ENCODE data around the gene SDR42E2. TPM values are rescaled to one million over a fixed set of nuclear protein-coding genes. Genes with fewer than 3 reads are reported as not detected.

Gene SDR42E2
- total and polyA plus RNA-seq, 2 donors (not counting 1 experiment from before 2014, with no cell fraction given), result 0.12 to 0.62 TPM

DNA sequence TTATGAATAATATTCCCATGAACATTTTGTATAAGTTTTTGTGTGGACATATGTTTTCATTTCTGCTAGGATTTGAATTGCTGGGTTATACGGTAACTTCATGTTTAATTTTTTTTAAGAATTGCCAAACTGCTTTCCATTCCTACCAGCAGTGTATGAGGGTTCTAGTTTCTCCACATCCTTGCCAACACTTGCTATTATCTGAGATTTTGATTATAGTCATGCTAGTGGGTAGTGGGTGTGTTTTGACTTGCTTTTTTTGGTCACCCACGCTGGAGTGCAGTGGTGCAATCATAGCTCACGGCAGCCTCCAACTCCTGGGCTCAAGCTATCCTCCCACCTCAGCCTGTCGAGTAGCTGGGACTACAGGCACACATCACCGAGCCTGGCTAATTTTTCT lies 40.8 kb downstream of the SDR42E2 start:
- H3K4me3 ChIP-seq (ENCODE audit: control extremely low read depth in 1 of 5, extremely low read depth in 1 of 5, insufficient read depth in 1 of 5, low read depth in 2 of 5, low read length in 4 of 5), result no peak overlapping the region
- no peak overlapping the region for H3K9ac ChIP-seq (ENCODE audit: low read length)
- no peaks in the 10 kb centered on the region for H3K36me3 ChIP-seq (replicated peaks in 1 of 2; ENCODE audit: control extremely low read depth in 1 of 2, control insufficient read depth in 1 of 2, extremely low read depth in 1 of 2, insufficient read depth in 2 of 2, low read length in 1 of 2)
- ChIA-PET POLR2A (no interaction called here), CTCF (interaction anchor here (1.5 to 9.7 kb wide), 3 partner anchors 13 to 93 kb away, joined by 4 to 89 read pairs (median 31); partner anchors contain the start of gene POLR3E)
- no peak overlapping the region for H3K4me2 ChIP-seq (replicated peaks; ENCODE audit: low read depth, low read length, poor library complexity, severe bottlenecking)
- no peaks in the 10 kb centered on the region for H3K27me3 ChIP-seq (replicated peaks in 1 of 4; ENCODE audit: control extremely low read depth in 1 of 4, control insufficient read depth in 3 of 4, insufficient read depth in 4 of 4, low read length in 3 of 4)
- WGBS (ENCODE audit: insufficient coverage), result no CpG with 5 or more reads among the region's 5 CpGs
- no peak overlapping the region for H3K27ac Mint-ChIP-seq
- no peak for DNase-seq
- peaks cover 26% of the 10 kb centered on the region for H3K4me1 Mint-ChIP-seq
- H2AFZ ChIP-seq (ENCODE audit: insufficient read depth, low read depth, low read length, poor library complexity, severe bottlenecking), result no peak overlapping the region
- peaks cover 4% of the 10 kb centered on the region for H4K20me1 ChIP-seq (ENCODE audit: control insufficient read depth, insufficient read depth, low read length, poor library complexity, severe bottlenecking)
- H3K9me3 ChIP-seq (ENCODE audit: control extremely low read depth in 1 of 3, control insufficient read depth in 2 of 3, insufficient read depth in 1 of 3, low read length in 2 of 3), result no peaks in the 10 kb centered on the region
- TF ChIP-seq, protein P1, sequence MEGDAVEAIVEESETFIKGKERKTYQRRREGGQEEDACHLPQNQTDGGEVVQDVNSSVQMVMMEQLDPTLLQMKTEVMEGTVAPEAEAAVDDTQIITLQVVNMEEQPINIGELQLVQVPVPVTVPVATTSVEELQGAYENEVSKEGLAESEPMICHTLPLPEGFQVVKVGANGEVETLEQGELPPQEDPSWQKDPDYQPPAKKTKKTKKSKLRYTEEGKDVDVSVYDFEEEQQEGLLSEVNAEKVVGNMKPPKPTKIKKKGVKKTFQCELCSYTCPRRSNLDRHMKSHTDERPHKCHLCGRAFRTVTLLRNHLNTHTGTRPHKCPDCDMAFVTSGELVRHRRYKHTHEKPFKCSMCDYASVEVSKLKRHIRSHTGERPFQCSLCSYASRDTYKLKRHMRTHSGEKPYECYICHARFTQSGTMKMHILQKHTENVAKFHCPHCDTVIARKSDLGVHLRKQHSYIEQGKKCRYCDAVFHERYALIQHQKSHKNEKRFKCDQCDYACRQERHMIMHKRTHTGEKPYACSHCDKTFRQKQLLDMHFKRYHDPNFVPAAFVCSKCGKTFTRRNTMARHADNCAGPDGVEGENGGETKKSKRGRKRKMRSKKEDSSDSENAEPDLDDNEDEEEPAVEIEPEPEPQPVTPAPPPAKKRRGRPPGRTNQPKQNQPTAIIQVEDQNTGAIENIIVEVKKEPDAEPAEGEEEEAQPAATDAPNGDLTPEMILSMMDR (IDR thresholded peaks at IDR 0.05), result no peak
- no peak for TF ChIP-seq EZH2 (IDR thresholded peaks at IDR 0.05; ENCODE audit: borderline replicate concordance, insufficient read depth, low read depth, low read length, poor library complexity, severe bottlenecking)
- no peak overlapping the region for H3K4me3 Mint-ChIP-seq
- ATAC-seq (ENCODE audit: low read depth), result no peak
- intact Hi-C loops (cut with micrococcal nuclease), result no loop called here
- no peaks in the 10 kb centered on the region for H3K27me3 Mint-ChIP-seq
- H3K9me3 Mint-ChIP-seq (ENCODE audit: insufficient read depth), result no peaks in the 10 kb centered on the region
- H3K79me2 ChIP-seq (ENCODE audit: control insufficient read depth, insufficient read depth, low read length), result peaks cover 17% of the 10 kb centered on the region
- no peak overlapping the region for H3K27ac ChIP-seq (ENCODE audit: low read length in 2 of 2)
- peaks cover 10 to 40% of the 10 kb centered on the region in 2 donors for H3K4me1 ChIP-seq (ENCODE audit: control insufficient read depth in 2 of 2, insufficient read depth in 2 of 2, low read length in 2 of 2)

DNA sequence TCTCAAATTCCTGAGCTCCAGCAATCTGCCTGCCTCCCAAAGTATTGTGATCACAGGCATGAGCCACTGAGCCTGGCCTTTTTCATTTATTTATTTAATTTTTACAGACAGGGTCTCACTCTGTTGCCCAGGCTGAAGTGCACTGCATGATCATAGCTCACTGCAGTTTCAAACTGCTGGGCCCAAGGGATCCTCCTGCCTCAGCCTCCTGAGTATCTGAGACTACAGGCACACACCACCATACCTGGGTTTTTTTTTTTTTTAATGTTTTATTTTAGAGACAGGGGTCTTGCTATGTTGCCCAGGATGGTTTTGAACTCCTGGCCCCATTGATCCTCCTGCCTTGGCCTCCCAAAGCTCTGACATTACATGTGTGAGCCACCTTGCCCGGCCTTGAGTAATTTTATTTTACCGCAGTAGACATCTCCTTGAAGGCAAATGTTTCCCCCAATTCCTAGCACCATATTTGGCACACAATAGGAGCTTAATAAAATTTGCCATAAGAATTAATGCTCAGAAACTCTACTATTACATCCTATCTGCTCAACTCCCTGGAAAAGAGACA lies 41.9 kb downstream of the SDR42E2 start:
- Histone ChIP-seq H3K4me3 (ENCODE audit: control extremely low read depth in 1 of 5, extremely low read depth in 1 of 5, insufficient read depth in 1 of 5, low read depth in 2 of 5, low read length in 4 of 5) (no peak overlapping the region), H2AFZ (ENCODE audit: insufficient read depth, low read depth, low read length, poor library complexity, severe bottlenecking) (no peak overlapping the region), H3K27ac (ENCODE audit: low read length in 2 of 2) (no peak overlapping the region), H3K9ac (ENCODE audit: low read length) (no peak overlapping the region), H4K20me1 (ENCODE audit: control insufficient read depth, insufficient read depth, low read length, poor library complexity, severe bottlenecking) (peaks cover 4% of the 10 kb centered on the region), H3K4me1 (ENCODE audit: control insufficient read depth in 2 of 2, insufficient read depth in 2 of 2, low read length in 2 of 2) (peaks cover 10 to 33% of the 10 kb centered on the region in 2 donors), H3K9me3 (ENCODE audit: control extremely low read depth in 1 of 3, control insufficient read depth in 2 of 3, insufficient read depth in 1 of 3, low read length in 2 of 3) (no peaks in the 10 kb centered on the region), H3K79me2 (ENCODE audit: control insufficient read depth, insufficient read depth, low read length) (peaks cover 27% of the 10 kb centered on the region), H3K27me3 (replicated peaks in 1 of 4; ENCODE audit: control extremely low read depth in 1 of 4, control insufficient read depth in 3 of 4, insufficient read depth in 4 of 4, low read length in 3 of 4) (no peaks in the 10 kb centered on the region), H3K4me2 (replicated peaks; ENCODE audit: low read depth, low read length, poor library complexity, severe bottlenecking) (no peak overlapping the region), H3K36me3 (replicated peaks in 1 of 2; ENCODE audit: control extremely low read depth in 1 of 2, control insufficient read depth in 1 of 2, extremely low read depth in 1 of 2, insufficient read depth in 2 of 2, low read length in 1 of 2) (no peaks in the 10 kb centered on the region)
- Mint-ChIP-seq H3K27ac (no peak overlapping the region), H3K4me3 (no peak overlapping the region), H3K27me3 (no peaks in the 10 kb centered on the region), H3K9me3 (ENCODE audit: insufficient read depth) (no peaks in the 10 kb centered on the region), H3K4me1 (peaks cover 23% of the 10 kb centered on the region)
- intact Hi-C loops (cut with micrococcal nuclease), result no loop called here
- 100% methylated on average over 1 of the region's 2 CpGs for WGBS (ENCODE audit: insufficient coverage)
- CTCF ChIA-PET, result interaction anchor here (0.6 to 9.7 kb wide), 7 partner anchors 9 to 106 kb away, joined by 3 to 89 read pairs (median 11); partner anchors contain the start of gene POLR3E
- DNase-seq, result no peak
- ATAC-seq (ENCODE audit: low read depth), result no peak
- TF ChIP-seq EZH2 (IDR thresholded peaks at IDR 0.05; ENCODE audit: borderline replicate concordance, insufficient read depth, low read depth, low read length, poor library complexity, severe bottlenecking), result no peak
- TF ChIP-seq, protein P1 (IDR thresholded peaks at IDR 0.05), result no peak
- POLR2A ChIA-PET, result interaction anchor here (0.8 kb wide), 1 partner anchor 13 kb away, joined by 7 read pairs; no protein-coding TSS in a partner anchor
